GM19193 (cell line): ENCODE data around the gene KRT2.

Experiments used
- POLR2A ChIP-seq: IDR thresholded peaks from 4 replicates; pipeline ENCODE4 v1.6.1; 2011; ENCODE audit not compliant: insufficient read depth, insufficient read length; ENCODE audit errors: extremely low read depth

KRT2 gene

GRCh38 chr12:52643233-52644077 is 8.6 kb downstream of the KRT2 start:
- TF ChIP-seq POLR2A: no peak

GRCh38 chr12:52641468-52641867 is 10.5 kb downstream of the KRT2 start:
- TF ChIP-seq POLR2A: no peak

- no peak for TF ChIP-seq POLR2A
These were observed 14.7 kb downstream of the KRT2 start for GRCh38 chr12:52637299-52637698.

GRCh38 chr12:52636592-52637258 is 15.3 kb downstream of the KRT2 start:
- no peak for TF ChIP-seq POLR2A

GRCh38 chr12:52636189-52636588 is 15.8 kb downstream of the KRT2 start:
- no peak for TF ChIP-seq POLR2A

- no peak for TF ChIP-seq POLR2A
These were observed 17.6 kb downstream of the KRT2 start for GRCh38 chr12:52634266-52635056.

- no peak for TF ChIP-seq POLR2A
These were observed 18.6 kb downstream of the KRT2 start for GRCh38 chr12:52633383-52633782.

GRCh38 chr12:52632656-52633055 is 19.4 kb downstream of the KRT2 start:
- TF ChIP-seq POLR2A: no peak

GRCh38 chr12:52631676-52632459 is 20.1 kb downstream of the KRT2 start:
- TF ChIP-seq POLR2A: no peak

GRCh38 chr12:52631264-52631663 is 20.7 kb downstream of the KRT2 start:
- TF ChIP-seq POLR2A: no peak

GRCh38 chr12:52630599-52631200 is 21.3 kb downstream of the KRT2 start:
- no peak for TF ChIP-seq POLR2A

- TF ChIP-seq POLR2A: no peak
These were observed 22.0 kb downstream of the KRT2 start for GRCh38 chr12:52630008-52630500.

GRCh38 chr12:52629281-52630007 is 22.6 kb downstream of the KRT2 start:
- no peak for TF ChIP-seq POLR2A
